Measurements from ENCODE around the gene SVEP1.
"Not testable (repeated sequence)": the region's sequence is repeated elsewhere in the genome, so short reads cannot be mapped to it uniquely, and the experiment has no call there.

Gene SVEP1

GRCh38 chr9:110575945-110576344, 3.6 kb downstream of the SVEP1 start:
- DNase-seq: no peak

- DNase-seq: peak; percentile 46
Observed at GRCh38 chr9:110575169-110575568, 4.4 kb downstream of the SVEP1 start.

GRCh38 chr9:110573305-110573704, 6.2 kb downstream of the SVEP1 start:
- no peak for DNase-seq

- DNase-seq: no peak
Observed at GRCh38 chr9:110571801-110572483, 7.6 kb downstream of the SVEP1 start.

GRCh38 chr9:110566156-110566555, 13.4 kb downstream of the SVEP1 start:
- no peak for DNase-seq

GRCh38 chr9:110561826-110562225, 17.7 kb downstream of the SVEP1 start:
- no peak for DNase-seq

- no peak for DNase-seq
Observed at GRCh38 chr9:110559869-110560268, 19.7 kb downstream of the SVEP1 start.

GRCh38 chr9:110555551-110556331, 23.8 kb downstream of the SVEP1 start:
- no peak for DNase-seq

GRCh38 chr9:110546411-110546871, 33.1 kb downstream of the SVEP1 start:
- DNase-seq: no peak

GRCh38 chr9:110545705-110546104, 33.8 kb downstream of the SVEP1 start:
- DNase-seq: no peak

GRCh38 chr9:110543631-110544051, 35.9 kb downstream of the SVEP1 start:
- DNase-seq: peak; percentile 73

GRCh38 chr9:110541950-110542349, 37.6 kb downstream of the SVEP1 start:
- no peak for DNase-seq

- DNase-seq: peak; percentile 48
Observed at GRCh38 chr9:110538647-110539041, 40.9 kb downstream of the SVEP1 start.

- DNase-seq: no peak
Observed at GRCh38 chr9:110537841-110538646, 41.5 kb downstream of the SVEP1 start.

- DNase-seq: no peak
Observed at GRCh38 chr9:110536822-110537221, 42.7 kb downstream of the SVEP1 start.

GRCh38 chr9:110534162-110534561, 45.4 kb downstream of the SVEP1 start:
- DNase-seq: not testable (repeated sequence)

- no peak for DNase-seq
Observed at GRCh38 chr9:110532908-110533665, 46.5 kb downstream of the SVEP1 start.

GRCh38 chr9:110531776-110532175, 47.8 kb downstream of the SVEP1 start:
- DNase-seq: peak; percentile 82

GRCh38 chr9:110531241-110531640, 48.3 kb downstream of the SVEP1 start:
- DNase-seq: peak; percentile 80

- DNase-seq: no peak
Observed at GRCh38 chr9:110528645-110529044, 50.9 kb downstream of the SVEP1 start.

GRCh38 chr9:110526426-110526825, 53.1 kb downstream of the SVEP1 start:
- no peak for DNase-seq

GRCh38 chr9:110521206-110521605, 58.3 kb downstream of the SVEP1 start:
- DNase-seq: peak; percentile 87
